Parathyroid adenoma (tissue), 2 donors: Measurements from ENCODE around the gene KATNB1.

Source experiments
- H2AFZ ChIP-seq: fragments of 300-600 bp; sonication (generic); one replicate; pipeline ENCODE4 v1.7.0; 2017; ENCODE audit warnings: antibody characterized with exemption, mild to moderate bottlenecking
- H3K27ac ChIP-seq: fragments of 300-600 bp; sonication (generic); one replicate; pipeline ENCODE4 v1.7.0; 2017
- H3K27me3 ChIP-seq: fragments of 300-600 bp; sonication (generic); one replicate; pipeline ENCODE4 v1.7.0; 2017; ENCODE audit warnings: low read length; ENCODE audit not compliant: control insufficient read depth, insufficient read depth
- H3K36me3 ChIP-seq: fragments of 300-600 bp; sonication (generic); one replicate; pipeline ENCODE4 v1.7.0; 2017; ENCODE audit warnings: low read length; ENCODE audit not compliant: control insufficient read depth, insufficient read depth
- H3K4me1 ChIP-seq: fragments of 300-600 bp; sonication (generic); one replicate; pipeline ENCODE4 v1.7.0; 2017; ENCODE audit warnings: control low read depth
- H3K4me2 ChIP-seq: fragments of 300-600 bp; sonication (generic); one replicate; pipeline ENCODE4 v1.7.0; 2017; ENCODE audit warnings: low read length
- H3K4me3 ChIP-seq: fragments of 300-600 bp; sonication (generic); one replicate; pipeline ENCODE4 v1.7.0; 2017; ENCODE audit warnings: low read depth, low read length
- H3K79me2 ChIP-seq: fragments of 300-600 bp; sonication (generic); one replicate; pipeline ENCODE4 v1.7.0; 2017; ENCODE audit warnings: control low read depth
- H3K9ac ChIP-seq: fragments of 300-600 bp; sonication (generic); one replicate; pipeline ENCODE4 v1.7.0; 2017; ENCODE audit warnings: mild to moderate bottlenecking
- H3K9me3 ChIP-seq: fragments of 300-600 bp; sonication (generic); one replicate; pipeline ENCODE4 v1.7.0; 2017; ENCODE audit warnings: low read length; ENCODE audit not compliant: control insufficient read depth
- CTCF ChIP-seq: fragments of 300-600 bp; sonication (generic); IDR thresholded peaks from one replicate; pipeline ENCODE4 v1.7.0; 2017; ENCODE audit warnings: antibody characterized with exemption, mild to moderate bottlenecking
- donor health status: primary hyperparathyroidism.

The KATNB1 gene

GRCh38 chr16:57765160-57765728, 29.7 kb downstream of the KATNB1 start:
- Histone ChIP-seq H3K27ac (no peak overlapping the region), H3K79me2 (no peaks in the 10 kb centered on the region), H3K9me3 (no peaks in the 10 kb centered on the region), H3K4me2 (no peak overlapping the region), H3K36me3 (no peaks in the 10 kb centered on the region), H3K27me3 (no peaks in the 10 kb centered on the region), H3K4me1 (no peaks in the 10 kb centered on the region), H3K9ac (no peak overlapping the region), H2AFZ (no peak overlapping the region), H3K4me3 (no peak overlapping the region)
- TF ChIP-seq CTCF = no peak

GRCh38 chr16:57766714-57767348, 31.3 kb downstream of the KATNB1 start:
- Histone ChIP-seq H3K9ac (no peak overlapping the region), H3K27ac (no peak overlapping the region), H3K9me3 (no peaks in the 10 kb centered on the region), H3K4me2 (no peak overlapping the region), H3K27me3 (no peaks in the 10 kb centered on the region), H2AFZ (no peak overlapping the region), H3K36me3 (no peaks in the 10 kb centered on the region), H3K4me1 (no peaks in the 10 kb centered on the region), H3K4me3 (no peak overlapping the region), H3K79me2 (no peaks in the 10 kb centered on the region)
- TF ChIP-seq CTCF = no peak

- no peak overlapping the region for H3K4me2 ChIP-seq
- H3K79me2 ChIP-seq = no peaks in the 10 kb centered on the region
- no peak for TF ChIP-seq CTCF
- no peak overlapping the region for H3K4me3 ChIP-seq
- H3K4me1 ChIP-seq = no peaks in the 10 kb centered on the region
- no peaks in the 10 kb centered on the region for H3K27me3 ChIP-seq
- H3K9me3 ChIP-seq = no peaks in the 10 kb centered on the region
- no peak overlapping the region for H2AFZ ChIP-seq
- H3K27ac ChIP-seq = no peak overlapping the region
- no peaks in the 10 kb centered on the region for H3K36me3 ChIP-seq
- H3K9ac ChIP-seq = no peak overlapping the region
Measured at GRCh38 chr16:57769541-57770145, 34.1 kb downstream of the KATNB1 start.

GRCh38 chr16:57770361-57770760, 34.8 kb downstream of the KATNB1 start:
- Histone ChIP-seq H3K36me3 (no peaks in the 10 kb centered on the region), H3K4me2 (no peak overlapping the region), H3K9ac (no peak overlapping the region), H3K4me3 (no peak overlapping the region), H3K4me1 (no peaks in the 10 kb centered on the region), H3K27ac (no peak overlapping the region), H3K9me3 (no peaks in the 10 kb centered on the region), H3K27me3 (no peaks in the 10 kb centered on the region), H2AFZ (no peak overlapping the region), H3K79me2 (no peaks in the 10 kb centered on the region)
- TF ChIP-seq CTCF = no peak
